ENCODE measurements around the gene ZCCHC24. TPM values are rescaled to one million over a fixed set of nuclear protein-coding genes. Genes with fewer than 3 reads are reported as not detected.

ZCCHC24 gene
- total RNA-seq, 4 donors from 2014 or later = 15.6 to 41.1 (median 22.5) TPM

DNA sequence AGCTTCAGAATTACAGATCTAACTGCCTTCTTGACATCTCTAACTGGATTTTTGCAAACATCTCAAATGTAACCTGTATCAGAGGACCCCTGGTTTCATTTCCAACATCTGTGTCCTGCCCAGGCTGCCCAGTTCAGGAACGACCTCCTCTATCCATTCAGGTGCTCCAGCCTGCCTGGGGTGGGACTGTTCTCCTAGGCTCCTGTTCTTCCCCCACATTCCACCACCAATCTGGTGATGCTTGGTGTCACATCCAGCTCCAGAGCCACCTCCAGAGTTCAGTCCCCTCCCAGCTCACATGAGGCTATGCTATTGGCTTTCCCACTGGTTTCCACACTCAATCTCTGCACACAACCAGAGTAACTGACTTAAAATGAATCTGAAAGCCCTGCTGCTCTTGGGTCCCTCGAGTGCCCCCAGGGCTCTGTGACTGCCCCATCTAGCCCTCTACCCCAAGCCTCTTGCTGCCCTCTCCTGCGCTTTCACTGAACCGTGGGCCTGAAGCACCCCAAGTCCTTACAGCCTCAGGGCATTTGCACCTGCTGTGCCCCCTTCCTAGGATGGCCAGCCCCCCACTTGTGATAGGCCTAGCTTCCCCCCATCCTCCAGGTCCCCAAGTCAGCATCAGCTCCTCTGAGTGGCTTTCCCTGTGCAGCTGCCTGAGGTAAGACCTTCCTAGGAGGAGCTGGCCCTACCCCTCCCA is 52.1 kb downstream of the ZCCHC24 start:
- intact Hi-C loops (cut with DNase I; ENCODE audit: low total_unique reads) = no loop called here
- 81 to 87% methylated on average over 4 of the region's 4 CpGs for WGBS, 2 donors (ENCODE audit: low coverage in 1 of 2)
- H3K27me3 ChIP-seq = no peaks in the 10 kb centered on the region
- DNase-seq = peak; percentile 5
- H3K4me3 ChIP-seq = no peak overlapping the region
- in situ Hi-C loops (cut with MboI; ENCODE audit: low pct_ligation_motif_present in 1 of 4, low pct_unique_long_range_greater_than_20kb in 1 of 4, low sequenced_read_pairs in 3 of 4) = no loop called here
- no peaks in the 10 kb centered on the region for H3K9me3 ChIP-seq
- no peaks in the 10 kb centered on the region for H3K36me3 ChIP-seq
- H3K27ac ChIP-seq = peak overlapping the region in 1 of 4 donors; percentile 1
- TF ChIP-seq POLR2A (IDR thresholded peaks at IDR 0.05) = no peak
- TF ChIP-seq POLR2AphosphoS5 (IDR thresholded peaks at IDR 0.05) = no peak
- TF ChIP-seq, protein P1, sequence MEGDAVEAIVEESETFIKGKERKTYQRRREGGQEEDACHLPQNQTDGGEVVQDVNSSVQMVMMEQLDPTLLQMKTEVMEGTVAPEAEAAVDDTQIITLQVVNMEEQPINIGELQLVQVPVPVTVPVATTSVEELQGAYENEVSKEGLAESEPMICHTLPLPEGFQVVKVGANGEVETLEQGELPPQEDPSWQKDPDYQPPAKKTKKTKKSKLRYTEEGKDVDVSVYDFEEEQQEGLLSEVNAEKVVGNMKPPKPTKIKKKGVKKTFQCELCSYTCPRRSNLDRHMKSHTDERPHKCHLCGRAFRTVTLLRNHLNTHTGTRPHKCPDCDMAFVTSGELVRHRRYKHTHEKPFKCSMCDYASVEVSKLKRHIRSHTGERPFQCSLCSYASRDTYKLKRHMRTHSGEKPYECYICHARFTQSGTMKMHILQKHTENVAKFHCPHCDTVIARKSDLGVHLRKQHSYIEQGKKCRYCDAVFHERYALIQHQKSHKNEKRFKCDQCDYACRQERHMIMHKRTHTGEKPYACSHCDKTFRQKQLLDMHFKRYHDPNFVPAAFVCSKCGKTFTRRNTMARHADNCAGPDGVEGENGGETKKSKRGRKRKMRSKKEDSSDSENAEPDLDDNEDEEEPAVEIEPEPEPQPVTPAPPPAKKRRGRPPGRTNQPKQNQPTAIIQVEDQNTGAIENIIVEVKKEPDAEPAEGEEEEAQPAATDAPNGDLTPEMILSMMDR (IDR thresholded peaks at IDR 0.05) = no peak
- TF ChIP-seq EP300 (IDR thresholded peaks at IDR 0.05; ENCODE audit: low read depth) = no peak
- peaks cover 23 to 41% (median 28%) of the 10 kb centered on the region in 4 donors for H3K4me1 ChIP-seq

- H3K27ac ChIP-seq = peak overlapping the region in 3 of 4 donors; percentile 55 to 83 (median 55)
- in situ Hi-C loops (cut with MboI; ENCODE audit: low pct_ligation_motif_present in 1 of 4, low pct_unique_long_range_greater_than_20kb in 1 of 4, low sequenced_read_pairs in 3 of 4) = no loop called here
- H3K27me3 ChIP-seq = no peaks in the 10 kb centered on the region
- no peak for TF ChIP-seq POLR2AphosphoS5 (IDR thresholded peaks at IDR 0.05)
- no peak for TF ChIP-seq POLR2A (IDR thresholded peaks at IDR 0.05)
- no peak for TF ChIP-seq EP300 (IDR thresholded peaks at IDR 0.05; ENCODE audit: low read depth)
- TF ChIP-seq, protein P1 (IDR thresholded peaks at IDR 0.05) = no peak
- no peaks in the 10 kb centered on the region for H3K9me3 ChIP-seq
- no peaks in the 10 kb centered on the region for H3K36me3 ChIP-seq
- 78 to 87% methylated on average over 3 to 6 of the region's 6 CpGs for WGBS, 2 donors (ENCODE audit: low coverage in 1 of 2)
- DNase-seq = no peak
- H3K4me1 ChIP-seq = peaks cover 16 to 35% (median 20%) of the 10 kb centered on the region in 4 donors
- intact Hi-C loops (cut with DNase I; ENCODE audit: low total_unique reads) = no loop called here
- H3K4me3 ChIP-seq = no peak overlapping the region
These were observed 52.8 kb downstream of the ZCCHC24 start for GRCh38 chr10:79392506-79393176.

DNA sequence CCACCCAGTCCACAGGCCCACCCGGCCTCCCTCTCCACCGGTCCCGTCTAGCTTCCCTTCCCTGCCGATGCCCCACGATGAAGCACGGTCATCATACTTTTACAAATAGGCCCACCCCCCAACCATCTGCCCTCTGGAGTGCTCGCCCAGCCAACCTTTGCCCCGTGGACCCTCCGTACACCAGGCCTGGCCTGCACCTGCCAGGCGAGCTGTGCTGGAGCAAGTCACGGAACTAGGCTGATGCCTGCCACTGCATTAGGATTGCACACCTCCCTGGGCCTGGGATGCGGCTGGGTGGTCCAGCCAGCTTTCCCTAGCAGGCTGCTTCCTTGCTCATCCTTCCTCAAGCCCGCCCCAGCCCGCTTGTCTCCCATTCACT is 53.4 kb downstream of the ZCCHC24 start:
- TF ChIP-seq, protein P1 (IDR thresholded peaks at IDR 0.05) = no peak
- TF ChIP-seq POLR2AphosphoS5 (IDR thresholded peaks at IDR 0.05) = no peak
- TF ChIP-seq POLR2A (IDR thresholded peaks at IDR 0.05) = no peak
- TF ChIP-seq EP300 (IDR thresholded peaks at IDR 0.05; ENCODE audit: low read depth) = no peak
- in situ Hi-C loops (cut with MboI; ENCODE audit: low pct_ligation_motif_present in 1 of 4, low pct_unique_long_range_greater_than_20kb in 1 of 4, low sequenced_read_pairs in 3 of 4) (no loop called here), intact Hi-C loops (cut with DNase I; ENCODE audit: low total_unique reads) (no loop called here)
- no peaks in the 10 kb centered on the region for H3K9me3 ChIP-seq
- H3K27ac ChIP-seq = peak overlapping the region; percentile 55 to 83 (median 58)
- no peaks in the 10 kb centered on the region for H3K36me3 ChIP-seq
- no peaks in the 10 kb centered on the region for H3K27me3 ChIP-seq
- H3K4me1 ChIP-seq = peaks cover 9 to 28% (median 14%) of the 10 kb centered on the region in 4 donors
- H3K4me3 ChIP-seq = no peak overlapping the region
- 77 to 80% methylated on average over 1 to 14 of the region's 14 CpGs for WGBS, 2 donors (ENCODE audit: low coverage in 1 of 2)
- DNase-seq = peak; percentile 6

GRCh38 chr10:79391231-79392019 is 54.0 kb downstream of the ZCCHC24 start:
- 69 to 85% methylated on average over 7 to 12 of the region's 12 CpGs for WGBS, 2 donors (ENCODE audit: low coverage in 1 of 2)
- peak; percentile 9 for DNase-seq
- intact Hi-C loops (cut with DNase I; ENCODE audit: low total_unique reads) (no loop called here), in situ Hi-C loops (cut with MboI; ENCODE audit: low pct_ligation_motif_present in 1 of 4, low pct_unique_long_range_greater_than_20kb in 1 of 4, low sequenced_read_pairs in 3 of 4) (no loop called here)
- no peaks in the 10 kb centered on the region for H3K9me3 ChIP-seq
- H3K27ac ChIP-seq = peak overlapping the region; percentile 55 to 83 (median 58)
- no peaks in the 10 kb centered on the region for H3K36me3 ChIP-seq
- H3K4me3 ChIP-seq = no peak overlapping the region
- TF ChIP-seq POLR2AphosphoS5 (IDR thresholded peaks at IDR 0.05) (no peak), EP300 (IDR thresholded peaks at IDR 0.05; ENCODE audit: low read depth) (no peak), POLR2A (IDR thresholded peaks at IDR 0.05) (no peak)
- TF ChIP-seq, protein P1 (IDR thresholded peaks at IDR 0.05) = no peak
- H3K4me1 ChIP-seq = peaks cover 9 to 22% (median 13%) of the 10 kb centered on the region in 4 donors
- no peaks in the 10 kb centered on the region for H3K27me3 ChIP-seq
